ENCODE measurements around the gene WWC1.

The WWC1 gene

GRCh38 chr5:168443950-168444700 is 152.7 kb downstream of the WWC1 start:
- no peak for DNase-seq
- Histone ChIP-seq H3K4me1 (no peaks in the 10 kb centered on the region), H3K9me3 (no peaks in the 10 kb centered on the region), H3K36me3 (no peaks in the 10 kb centered on the region), H3K4me3 (ENCODE audit: low read depth, low read length) (no peak overlapping the region), H3K27me3 (no peaks in the 10 kb centered on the region)
- no peak for TF ChIP-seq CTCF (IDR thresholded peaks at IDR 0.05; ENCODE audit: low read depth, low read length)

- no peak for DNase-seq
- no peak for TF ChIP-seq CTCF (IDR thresholded peaks at IDR 0.05; ENCODE audit: low read depth, low read length)
- Histone ChIP-seq H3K4me3 (ENCODE audit: low read depth, low read length) (no peak overlapping the region), H3K36me3 (no peaks in the 10 kb centered on the region), H3K27me3 (no peaks in the 10 kb centered on the region), H3K4me1 (no peaks in the 10 kb centered on the region), H3K9me3 (no peaks in the 10 kb centered on the region)
These were observed 155.7 kb downstream of the WWC1 start for GRCh38 chr5:168446983-168447619.

GRCh38 chr5:168447808-168448207 is 156.4 kb downstream of the WWC1 start:
- Histone ChIP-seq H3K4me1 (no peaks in the 10 kb centered on the region), H3K27me3 (no peaks in the 10 kb centered on the region), H3K4me3 (ENCODE audit: low read depth, low read length) (no peak overlapping the region), H3K9me3 (no peaks in the 10 kb centered on the region), H3K36me3 (no peaks in the 10 kb centered on the region)
- no peak for TF ChIP-seq CTCF (IDR thresholded peaks at IDR 0.05; ENCODE audit: low read depth, low read length)
- DNase-seq = no peak

- no peak overlapping the region for H3K4me3 ChIP-seq (ENCODE audit: low read depth, low read length)
- no peak for DNase-seq
- H3K27me3 ChIP-seq = no peaks in the 10 kb centered on the region
- no peaks in the 10 kb centered on the region for H3K36me3 ChIP-seq
- H3K9me3 ChIP-seq = no peaks in the 10 kb centered on the region
- H3K4me1 ChIP-seq = no peaks in the 10 kb centered on the region
- TF ChIP-seq CTCF (IDR thresholded peaks at IDR 0.05; ENCODE audit: low read depth, low read length) = no peak
These were observed 157.7 kb downstream of the WWC1 start for GRCh38 chr5:168449166-168449565.

- Histone ChIP-seq H3K4me3 (ENCODE audit: low read depth, low read length) (no peak overlapping the region), H3K4me1 (no peaks in the 10 kb centered on the region), H3K9me3 (no peaks in the 10 kb centered on the region), H3K36me3 (no peaks in the 10 kb centered on the region), H3K27me3 (no peaks in the 10 kb centered on the region)
- TF ChIP-seq CTCF (IDR thresholded peaks at IDR 0.05; ENCODE audit: low read depth, low read length) = no peak
- DNase-seq = no peak
These were observed 160.1 kb downstream of the WWC1 start for GRCh38 chr5:168451565-168451964.

GRCh38 chr5:168455201-168455600 is 163.8 kb downstream of the WWC1 start:
- H3K4me1 ChIP-seq = no peaks in the 10 kb centered on the region
- H3K36me3 ChIP-seq = no peaks in the 10 kb centered on the region
- TF ChIP-seq CTCF (IDR thresholded peaks at IDR 0.05; ENCODE audit: low read depth, low read length) = no peak
- H3K9me3 ChIP-seq = 0 out of 2 replicates have a peak, but pooled peaks cover 4% of the 10 kb centered on the region
- H3K27me3 ChIP-seq = no peaks in the 10 kb centered on the region
- DNase-seq = no peak
- no peak overlapping the region for H3K4me3 ChIP-seq (ENCODE audit: low read depth, low read length)

All from BE2C (cell line).